ENCODE data around the gene TAC4. TPM values are rescaled to one million over a fixed set of nuclear protein-coding genes. Genes with fewer than 3 reads are reported as not detected.

The TAC4 gene
- total and polyA plus RNA-seq, 2 of the 13 experiments (the other 11 are each of a cell fraction or from before 2014, with no cell fraction given), result not detected

GRCh38 chr17:49887086-49887743 lies 39.3 kb upstream of the TAC4 start (continued):
- TF ChIP-seq, protein P1, sequence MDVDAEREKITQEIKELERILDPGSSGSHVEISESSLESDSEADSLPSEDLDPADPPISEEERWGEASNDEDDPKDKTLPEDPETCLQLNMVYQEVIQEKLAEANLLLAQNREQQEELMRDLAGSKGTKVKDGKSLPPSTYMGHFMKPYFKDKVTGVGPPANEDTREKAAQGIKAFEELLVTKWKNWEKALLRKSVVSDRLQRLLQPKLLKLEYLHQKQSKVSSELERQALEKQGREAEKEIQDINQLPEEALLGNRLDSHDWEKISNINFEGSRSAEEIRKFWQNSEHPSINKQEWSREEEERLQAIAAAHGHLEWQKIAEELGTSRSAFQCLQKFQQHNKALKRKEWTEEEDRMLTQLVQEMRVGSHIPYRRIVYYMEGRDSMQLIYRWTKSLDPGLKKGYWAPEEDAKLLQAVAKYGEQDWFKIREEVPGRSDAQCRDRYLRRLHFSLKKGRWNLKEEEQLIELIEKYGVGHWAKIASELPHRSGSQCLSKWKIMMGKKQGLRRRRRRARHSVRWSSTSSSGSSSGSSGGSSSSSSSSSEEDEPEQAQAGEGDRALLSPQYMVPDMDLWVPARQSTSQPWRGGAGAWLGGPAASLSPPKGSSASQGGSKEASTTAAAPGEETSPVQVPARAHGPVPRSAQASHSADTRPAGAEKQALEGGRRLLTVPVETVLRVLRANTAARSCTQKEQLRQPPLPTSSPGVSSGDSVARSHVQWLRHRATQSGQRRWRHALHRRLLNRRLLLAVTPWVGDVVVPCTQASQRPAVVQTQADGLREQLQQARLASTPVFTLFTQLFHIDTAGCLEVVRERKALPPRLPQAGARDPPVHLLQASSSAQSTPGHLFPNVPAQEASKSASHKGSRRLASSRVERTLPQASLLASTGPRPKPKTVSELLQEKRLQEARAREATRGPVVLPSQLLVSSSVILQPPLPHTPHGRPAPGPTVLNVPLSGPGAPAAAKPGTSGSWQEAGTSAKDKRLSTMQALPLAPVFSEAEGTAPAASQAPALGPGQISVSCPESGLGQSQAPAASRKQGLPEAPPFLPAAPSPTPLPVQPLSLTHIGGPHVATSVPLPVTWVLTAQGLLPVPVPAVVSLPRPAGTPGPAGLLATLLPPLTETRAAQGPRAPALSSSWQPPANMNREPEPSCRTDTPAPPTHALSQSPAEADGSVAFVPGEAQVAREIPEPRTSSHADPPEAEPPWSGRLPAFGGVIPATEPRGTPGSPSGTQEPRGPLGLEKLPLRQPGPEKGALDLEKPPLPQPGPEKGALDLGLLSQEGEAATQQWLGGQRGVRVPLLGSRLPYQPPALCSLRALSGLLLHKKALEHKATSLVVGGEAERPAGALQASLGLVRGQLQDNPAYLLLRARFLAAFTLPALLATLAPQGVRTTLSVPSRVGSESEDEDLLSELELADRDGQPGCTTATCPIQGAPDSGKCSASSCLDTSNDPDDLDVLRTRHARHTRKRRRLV (CRISPR knock-in tag; IDR thresholded peaks at IDR 0.05), result no peak
- TF ChIP-seq ZMYM4 (CRISPR knock-in tag; IDR thresholded peaks at IDR 0.05) (peak; percentile 88), FOXC1 (CRISPR knock-in tag; IDR thresholded peaks at IDR 0.05; ENCODE audit: borderline replicate concordance) (peak; percentile 95), ZNF460 (CRISPR knock-in tag; IDR thresholded peaks at IDR 0.05; ENCODE audit: borderline replicate concordance) (peak; percentile 36; the same call in 1 of the 2 replicates), ZKSCAN8 (CRISPR knock-in tag; IDR thresholded peaks at IDR 0.05; ENCODE audit: borderline replicate concordance) (no peak), THAP11 (CRISPR knock-in tag; IDR thresholded peaks at IDR 0.05) (peak; percentile 64; the same call in 1 of the 2 replicates), ZFYVE20 (CRISPR knock-in tag; IDR thresholded peaks at IDR 0.05; ENCODE audit: borderline replicate concordance, low read depth) (no peak), ZNF530 (CRISPR knock-in tag; IDR thresholded peaks at IDR 0.05; ENCODE audit: low read depth) (no peak), NRL (CRISPR knock-in tag; IDR thresholded peaks at IDR 0.05; ENCODE audit: borderline replicate concordance) (peak; percentile 89), ZNF782 (CRISPR knock-in tag; IDR thresholded peaks at IDR 0.05; ENCODE audit: borderline replicate concordance) (no peak; the same call in 1 of the 2 replicates), ZNF234 (CRISPR knock-in tag; conservative IDR thresholded peaks at IDR 0.05) (peak; percentile 78), KAT8 (CRISPR knock-in tag; IDR thresholded peaks at IDR 0.05) (peak; percentile 61; the same call in 1 of the 2 replicates), MZF1 (CRISPR knock-in tag; IDR thresholded peaks at IDR 0.05; ENCODE audit: borderline replicate concordance) (no peak), ZSCAN21 (CRISPR knock-in tag; IDR thresholded peaks at IDR 0.05; ENCODE audit: borderline replicate concordance) (no peak; the same call in 1 of the 2 replicates)
- TF ChIP-seq, protein P2, sequence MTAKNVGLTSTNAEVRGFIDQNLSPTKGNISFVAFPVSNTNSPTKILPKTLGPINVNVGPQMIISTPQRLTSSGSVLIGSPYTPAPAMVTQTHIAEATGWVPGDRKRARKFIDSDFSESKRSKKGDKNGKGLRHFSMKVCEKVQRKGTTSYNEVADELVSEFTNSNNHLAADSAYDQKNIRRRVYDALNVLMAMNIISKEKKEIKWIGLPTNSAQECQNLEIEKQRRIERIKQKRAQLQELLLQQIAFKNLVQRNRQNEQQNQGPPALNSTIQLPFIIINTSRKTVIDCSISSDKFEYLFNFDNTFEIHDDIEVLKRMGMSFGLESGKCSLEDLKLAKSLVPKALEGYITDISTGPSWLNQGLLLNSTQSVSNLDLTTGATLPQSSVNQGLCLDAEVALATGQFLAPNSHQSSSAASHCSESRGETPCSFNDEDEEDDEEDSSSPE (CRISPR knock-in tag; IDR thresholded peaks at IDR 0.05), result peak; percentile 57
- TF ChIP-seq, protein P3, sequence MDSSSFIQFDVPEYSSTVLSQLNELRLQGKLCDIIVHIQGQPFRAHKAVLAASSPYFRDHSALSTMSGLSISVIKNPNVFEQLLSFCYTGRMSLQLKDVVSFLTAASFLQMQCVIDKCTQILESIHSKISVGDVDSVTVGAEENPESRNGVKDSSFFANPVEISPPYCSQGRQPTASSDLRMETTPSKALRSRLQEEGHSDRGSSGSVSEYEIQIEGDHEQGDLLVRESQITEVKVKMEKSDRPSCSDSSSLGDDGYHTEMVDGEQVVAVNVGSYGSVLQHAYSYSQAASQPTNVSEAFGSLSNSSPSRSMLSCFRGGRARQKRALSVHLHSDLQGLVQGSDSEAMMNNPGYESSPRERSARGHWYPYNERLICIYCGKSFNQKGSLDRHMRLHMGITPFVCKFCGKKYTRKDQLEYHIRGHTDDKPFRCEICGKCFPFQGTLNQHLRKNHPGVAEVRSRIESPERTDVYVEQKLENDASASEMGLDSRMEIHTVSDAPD (CRISPR knock-in tag; IDR thresholded peaks at IDR 0.05), result peak; percentile 64; the same call in 1 of the 2 replicates
- TF ChIP-seq, protein P4, sequence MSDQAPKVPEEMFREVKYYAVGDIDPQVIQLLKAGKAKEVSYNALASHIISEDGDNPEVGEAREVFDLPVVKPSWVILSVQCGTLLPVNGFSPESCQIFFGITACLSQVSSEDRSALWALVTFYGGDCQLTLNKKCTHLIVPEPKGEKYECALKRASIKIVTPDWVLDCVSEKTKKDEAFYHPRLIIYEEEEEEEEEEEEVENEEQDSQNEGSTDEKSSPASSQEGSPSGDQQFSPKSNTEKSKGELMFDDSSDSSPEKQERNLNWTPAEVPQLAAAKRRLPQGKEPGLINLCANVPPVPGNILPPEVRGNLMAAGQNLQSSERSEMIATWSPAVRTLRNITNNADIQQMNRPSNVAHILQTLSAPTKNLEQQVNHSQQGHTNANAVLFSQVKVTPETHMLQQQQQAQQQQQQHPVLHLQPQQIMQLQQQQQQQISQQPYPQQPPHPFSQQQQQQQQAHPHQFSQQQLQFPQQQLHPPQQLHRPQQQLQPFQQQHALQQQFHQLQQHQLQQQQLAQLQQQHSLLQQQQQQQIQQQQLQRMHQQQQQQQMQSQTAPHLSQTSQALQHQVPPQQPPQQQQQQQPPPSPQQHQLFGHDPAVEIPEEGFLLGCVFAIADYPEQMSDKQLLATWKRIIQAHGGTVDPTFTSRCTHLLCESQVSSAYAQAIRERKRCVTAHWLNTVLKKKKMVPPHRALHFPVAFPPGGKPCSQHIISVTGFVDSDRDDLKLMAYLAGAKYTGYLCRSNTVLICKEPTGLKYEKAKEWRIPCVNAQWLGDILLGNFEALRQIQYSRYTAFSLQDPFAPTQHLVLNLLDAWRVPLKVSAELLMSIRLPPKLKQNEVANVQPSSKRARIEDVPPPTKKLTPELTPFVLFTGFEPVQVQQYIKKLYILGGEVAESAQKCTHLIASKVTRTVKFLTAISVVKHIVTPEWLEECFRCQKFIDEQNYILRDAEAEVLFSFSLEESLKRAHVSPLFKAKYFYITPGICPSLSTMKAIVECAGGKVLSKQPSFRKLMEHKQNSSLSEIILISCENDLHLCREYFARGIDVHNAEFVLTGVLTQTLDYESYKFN (CRISPR knock-in tag; conservative IDR thresholded peaks at IDR 0.05), result peak; percentile 99

All from HepG2 (cell line).